Endometrium (tissue), 2 donors: ENCODE measurements around the gene TMEM107.

Source experiments
- FAIRE-seq: peaks from 2 replicates; lab custom pipeline; 2012; peaks lifted over from hg19 to GRCh38; lab: Jason Lieb, UNC
- donor health status: control.
- donor health status: control.

The TMEM107 gene

GRCh38 chr17:8137645-8138373 is 38.4 kb downstream of the TMEM107 start:
- FAIRE-seq: no peak

- FAIRE-seq: no peak
Measured at GRCh38 chr17:8133941-8134340, 42.2 kb downstream of the TMEM107 start.

DNA sequence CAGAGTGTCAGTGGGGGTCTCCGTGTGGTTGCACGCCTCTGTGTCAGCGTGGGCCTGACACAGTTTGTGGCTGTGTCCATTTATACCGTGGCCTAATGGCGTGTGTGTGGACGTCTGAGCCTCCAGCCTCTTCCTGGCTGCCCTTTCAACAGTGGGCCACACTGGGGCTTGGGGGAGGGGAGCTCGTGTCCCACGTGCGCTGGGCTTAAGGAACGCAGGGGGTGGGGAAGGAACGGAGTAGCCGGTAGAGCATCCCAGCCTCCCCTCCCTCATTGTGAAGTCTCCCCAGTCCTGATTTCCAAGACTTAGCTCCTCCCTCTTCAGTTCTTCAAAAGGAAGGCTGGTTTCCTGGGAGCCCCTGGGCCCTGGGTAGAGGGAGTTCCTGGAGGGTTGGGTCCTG is 42.8 kb downstream of the TMEM107 start:
- no peak for FAIRE-seq

DNA sequence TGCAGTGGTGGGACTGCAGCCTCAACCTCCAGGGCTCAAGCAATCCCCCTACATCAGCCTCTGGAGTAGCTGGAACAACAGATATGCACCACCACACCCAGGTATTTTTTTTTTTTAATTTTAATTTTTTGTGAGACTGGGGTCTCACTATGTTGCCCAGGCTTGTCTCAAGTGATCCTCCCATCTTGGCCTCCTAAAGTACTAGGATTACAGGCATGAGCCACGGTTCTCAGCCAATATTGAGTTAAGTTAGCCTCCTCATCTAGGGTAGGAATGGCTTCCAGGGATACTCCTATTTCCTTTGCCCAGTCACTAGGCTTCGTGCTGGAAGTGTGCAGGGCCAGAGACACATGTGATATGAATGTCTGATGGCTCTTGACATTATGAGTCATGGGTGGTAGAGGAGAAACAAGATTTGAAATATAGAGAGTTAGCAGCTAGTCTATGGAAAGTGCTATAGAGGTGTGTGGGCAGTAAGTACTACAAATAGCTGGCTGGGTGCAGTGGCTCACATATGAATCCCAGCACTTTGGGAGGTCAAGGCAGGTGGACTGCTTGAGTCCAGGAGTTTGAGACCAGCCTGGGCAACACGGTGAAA is 44.2 kb downstream of the TMEM107 start:
- FAIRE-seq: no peak

DNA sequence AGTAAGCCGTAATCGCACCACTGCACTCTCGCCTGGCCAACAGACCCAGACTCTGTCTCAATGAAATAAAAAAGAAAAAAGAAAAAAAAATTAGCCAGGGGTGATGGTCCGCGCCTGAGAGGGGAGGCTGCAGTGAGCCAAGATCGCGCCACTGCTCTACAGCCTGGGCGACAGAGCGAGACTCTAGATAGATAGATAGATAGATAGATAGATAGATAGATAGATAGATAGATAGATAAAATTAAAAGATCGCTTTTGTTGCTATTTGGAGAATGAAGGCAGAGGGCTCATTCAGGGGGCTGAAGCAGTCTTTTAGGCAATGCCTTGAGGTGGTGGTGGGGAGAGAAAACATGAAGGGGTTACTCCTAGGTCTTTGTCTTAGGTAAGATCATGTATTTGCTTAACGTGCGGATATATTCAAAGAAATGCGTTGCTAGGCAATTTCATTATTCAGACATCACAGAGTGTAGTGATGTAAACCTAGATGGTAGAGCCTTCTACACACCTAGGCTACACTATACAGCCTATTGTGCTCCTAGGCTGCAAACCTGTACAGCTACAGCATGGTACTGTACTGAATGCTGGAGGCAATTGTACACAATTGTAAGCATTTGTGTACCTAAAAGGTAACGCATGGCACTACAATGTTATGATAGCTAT is 47.9 kb downstream of the TMEM107 start:
- no peak for FAIRE-seq

DNA sequence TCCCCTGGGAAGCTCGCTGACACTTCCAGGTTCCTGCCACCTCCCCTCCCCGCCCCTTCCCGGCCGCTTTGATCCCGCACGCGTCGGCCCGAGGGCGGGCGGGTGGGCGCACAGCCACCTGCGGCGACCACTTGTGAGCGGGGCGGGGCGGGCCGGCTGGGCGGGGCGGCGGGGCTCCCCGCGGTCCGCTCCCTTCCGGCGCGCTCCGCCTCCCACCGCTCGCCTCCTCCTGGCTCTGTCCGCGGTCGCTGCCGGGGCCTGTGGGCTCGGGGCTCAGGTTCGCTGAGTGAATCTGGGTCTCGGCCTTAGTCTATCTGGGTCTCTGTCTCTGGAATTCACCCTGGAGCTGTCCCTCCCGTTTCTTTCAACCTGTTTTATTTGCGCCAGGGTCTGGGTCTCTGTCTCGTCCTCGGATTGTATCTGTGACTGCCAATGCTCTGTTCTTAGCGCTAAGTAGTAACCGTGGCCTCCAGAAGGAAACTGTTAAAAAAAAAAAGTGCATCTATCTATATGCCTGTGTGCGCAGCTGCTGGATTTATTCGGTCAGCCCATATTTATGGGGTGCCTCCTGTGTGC is 49.6 kb downstream of the TMEM107 start:
- no peak for FAIRE-seq

DNA sequence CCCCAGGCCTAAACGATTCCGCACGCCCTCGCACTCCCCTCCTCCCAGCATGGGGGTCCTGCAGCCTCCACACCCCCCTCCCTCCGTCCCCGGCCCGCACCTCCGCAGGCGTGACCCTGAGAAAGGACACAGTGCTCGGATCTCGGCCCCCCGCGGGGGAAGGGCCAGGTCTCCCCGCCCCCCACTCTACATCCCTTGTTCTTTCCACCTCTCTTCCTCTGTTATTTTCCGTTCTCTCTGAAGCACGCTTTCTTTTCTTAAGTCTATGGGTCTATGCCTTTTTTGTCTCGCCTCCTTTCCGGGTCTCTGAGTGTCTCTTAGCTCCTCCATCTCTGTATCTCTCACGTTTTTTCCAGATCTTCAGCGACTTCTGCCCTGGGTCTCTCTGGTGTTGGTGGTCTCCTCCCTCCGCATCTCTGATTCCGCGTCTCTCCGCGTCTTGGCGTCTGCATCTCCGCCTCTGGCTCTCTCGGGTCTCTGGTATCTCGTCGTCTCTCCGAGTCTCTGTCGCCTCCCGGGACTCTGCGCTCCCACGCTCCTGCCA is 50.2 kb downstream of the TMEM107 start:
- no peak for FAIRE-seq

DNA sequence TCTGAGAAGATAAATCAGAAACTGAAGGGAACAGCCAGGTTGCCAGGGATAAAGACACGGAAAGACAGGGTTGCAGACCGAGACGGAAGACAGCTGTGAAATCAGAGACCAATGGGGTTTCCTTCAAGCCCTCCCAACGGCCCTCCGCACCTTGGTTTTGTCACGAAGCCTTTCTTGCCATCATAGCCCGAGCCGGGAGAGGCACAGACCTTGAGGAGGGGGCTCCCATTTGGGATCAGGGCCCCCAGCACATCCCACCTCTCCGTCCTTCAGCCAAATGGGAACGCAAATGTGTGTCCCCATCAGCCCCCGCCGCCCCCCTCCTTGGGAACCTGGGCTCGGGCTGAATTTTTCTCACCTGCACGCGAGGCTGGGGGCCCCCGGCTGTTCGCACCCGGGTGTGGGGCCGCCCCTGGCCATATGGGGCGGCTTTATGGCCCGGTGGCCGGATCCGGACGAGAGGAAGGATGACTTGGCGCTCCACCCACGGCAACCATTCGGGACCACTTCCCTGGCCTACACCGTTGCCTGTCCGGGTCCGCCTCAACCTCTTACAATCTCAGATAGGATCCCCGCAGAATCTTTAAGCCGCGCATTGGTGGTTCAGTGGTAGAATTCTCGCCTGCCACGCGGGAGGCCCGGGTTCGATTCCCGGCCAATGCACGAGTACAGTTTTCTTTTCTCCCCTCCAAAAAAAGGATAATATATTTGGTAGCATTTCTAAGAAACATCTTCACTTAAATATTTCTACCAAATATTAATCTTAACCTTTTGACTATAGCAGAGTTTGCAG is 50.8 kb downstream of the TMEM107 start:
- FAIRE-seq: no peak

DNA sequence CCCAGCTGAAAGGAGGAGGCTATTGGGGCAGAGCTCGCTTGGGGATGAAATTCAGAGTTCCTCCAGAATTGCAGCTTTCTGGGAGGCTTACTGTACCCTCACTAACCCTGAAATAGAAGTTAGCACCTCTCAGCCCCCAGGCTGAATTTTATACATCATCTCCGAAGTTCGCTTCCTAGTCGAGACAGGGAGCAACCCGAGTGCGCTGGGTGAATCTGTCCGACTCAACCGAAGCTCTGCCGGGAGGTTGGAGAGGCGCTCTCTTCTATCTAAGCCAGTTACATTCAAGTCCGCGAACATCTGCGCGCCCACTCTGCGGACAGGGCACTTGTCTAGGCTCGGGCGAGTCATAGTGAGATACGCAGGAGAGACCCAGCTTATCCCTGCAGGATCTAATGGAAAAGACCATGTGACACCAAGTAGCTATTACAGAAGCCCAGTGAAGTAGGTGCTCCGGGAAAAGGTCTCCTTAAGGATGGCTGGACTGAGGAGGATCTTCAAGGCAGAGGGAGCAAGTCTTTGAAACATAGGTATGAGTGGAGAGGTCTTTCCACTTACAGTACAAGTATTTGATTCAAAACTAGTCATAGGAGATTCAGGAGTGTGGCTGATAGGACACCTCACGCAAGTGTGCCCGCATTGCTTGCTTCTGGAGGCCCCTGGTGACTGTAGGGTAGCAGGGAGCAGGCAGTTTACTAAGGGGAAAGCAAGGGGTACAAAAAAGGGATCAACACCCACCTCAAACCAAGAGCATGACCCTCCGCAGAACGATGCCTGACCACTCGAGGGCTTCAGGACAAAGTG is 51.6 kb downstream of the TMEM107 start:
- no peak for FAIRE-seq

DNA sequence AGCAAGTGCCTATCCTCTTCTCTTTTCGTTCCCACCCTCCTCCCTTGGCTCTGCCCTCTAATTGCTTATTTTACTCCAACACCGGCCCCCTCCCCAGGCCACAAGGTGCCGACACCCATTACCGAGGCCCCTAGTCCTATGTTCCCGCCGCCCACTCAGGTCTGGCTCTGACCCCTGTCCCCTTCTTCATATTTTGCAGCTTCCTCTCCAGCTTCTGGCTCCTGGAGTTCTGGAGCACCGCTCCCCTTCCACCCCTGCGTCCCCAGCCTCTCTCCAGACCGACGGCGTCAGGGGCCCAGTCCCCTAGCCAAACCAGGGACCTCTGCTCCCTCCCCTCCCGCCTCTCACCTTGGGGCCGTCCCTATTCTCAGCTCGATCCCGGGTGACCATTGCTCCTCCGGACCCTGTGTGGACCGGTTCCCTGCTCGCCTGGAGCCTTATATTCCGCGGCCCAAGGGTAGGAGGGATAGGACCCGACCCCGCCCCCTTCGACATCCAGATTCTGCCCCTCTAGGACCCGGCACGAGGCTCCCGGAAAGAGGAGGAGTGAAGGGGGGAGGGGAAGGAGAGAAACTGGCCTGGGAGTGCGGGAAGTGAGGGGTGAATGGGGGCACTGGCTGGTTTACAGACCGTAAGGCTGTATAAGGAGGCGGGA is 52.4 kb downstream of the TMEM107 start, which contains the start of gene HES7:
TSS of gene HES7 (minus strand) at position 412 of the 655 bp plus-strand sequence. CDS start at position 390, 22 bp downstream.
- FAIRE-seq: no peak

DNA sequence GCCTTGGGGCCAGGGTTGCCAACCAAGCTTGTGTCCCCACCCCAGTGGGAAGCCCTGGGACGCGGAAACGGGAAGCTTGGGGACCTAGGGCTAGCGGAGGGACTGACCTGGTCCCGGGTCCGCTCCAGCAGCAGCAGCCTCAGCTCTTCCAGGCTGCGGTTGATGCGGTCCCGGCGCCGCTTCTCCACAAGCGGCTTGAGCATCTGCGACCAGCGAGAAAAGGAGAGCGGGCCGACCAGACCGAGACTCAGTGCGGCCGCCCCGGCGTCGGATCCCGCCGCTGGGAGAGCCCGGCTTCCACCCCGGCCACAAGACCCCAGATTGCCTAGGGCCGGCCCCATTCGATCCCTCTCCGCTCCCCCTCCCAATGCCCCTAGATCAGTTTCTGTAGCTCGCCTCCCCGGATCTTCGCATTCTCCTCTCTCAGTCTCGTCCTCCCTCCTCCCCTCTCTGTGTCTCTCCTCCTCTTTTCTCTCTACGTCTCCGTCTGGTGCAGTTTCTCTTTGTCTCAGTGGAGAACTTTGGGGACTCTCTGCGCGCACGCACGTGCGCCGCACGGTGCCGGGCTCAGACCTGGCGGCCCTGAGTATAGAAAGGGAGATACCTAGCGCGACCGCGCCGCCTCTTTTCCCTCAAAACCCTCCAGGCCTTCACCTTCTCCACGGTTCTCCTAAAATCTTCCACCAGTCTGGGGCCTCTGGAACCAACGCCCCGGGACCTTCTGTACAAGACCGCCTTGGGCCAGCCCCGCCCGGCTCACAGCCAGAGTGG is 53.1 kb downstream of the TMEM107 start:
- no peak for FAIRE-seq
